GM12865 (cell line): Measurements from ENCODE around the gene DTNBP1.

Source experiments
- DNase-seq: peaks from one replicate; pipeline ENCODE4 v3.0.0; 2010; ENCODE audit warnings: low read depth
- H3K4me3 ChIP-seq: 2 replicates; pipeline ENCODE4 v1.5.1; 2011; ENCODE audit warnings: mild to moderate bottlenecking, low read depth, low read length, control low read depth
- CTCF ChIP-seq: IDR thresholded peaks from 2 replicates; pipeline ENCODE4 v1.5.1; 2011; ENCODE audit warnings: low read length, control low read depth, low read depth, inconsistent platforms; ENCODE audit not compliant: insufficient read depth; ENCODE audit errors: missing control alignments

The DTNBP1 gene

GRCh38 chr6:15569035-15569995, 93.5 kb downstream of the DTNBP1 start:
- no peak for TF ChIP-seq CTCF
- no peak for DNase-seq
- no peak overlapping the region for H3K4me3 ChIP-seq

GRCh38 chr6:15562977-15563376, 99.9 kb downstream of the DTNBP1 start:
- no peak for TF ChIP-seq CTCF
- no peak overlapping the region for H3K4me3 ChIP-seq
- no peak for DNase-seq

GRCh38 chr6:15561447-15562199, 101.2 kb downstream of the DTNBP1 start:
- DNase-seq = no peak
- TF ChIP-seq CTCF = no peak
- H3K4me3 ChIP-seq = no peak overlapping the region

GRCh38 chr6:15560713-15561112, 102.1 kb downstream of the DTNBP1 start:
- H3K4me3 ChIP-seq = no peak overlapping the region
- no peak for TF ChIP-seq CTCF
- DNase-seq = no peak

- H3K4me3 ChIP-seq = no peak overlapping the region
- no peak for TF ChIP-seq CTCF
- no peak for DNase-seq
Observed at GRCh38 chr6:15557174-15557573, 105.7 kb downstream of the DTNBP1 start.

- TF ChIP-seq CTCF = no peak
- no peak overlapping the region for H3K4me3 ChIP-seq
- no peak for DNase-seq
Observed at GRCh38 chr6:15556711-15557110, 106.1 kb downstream of the DTNBP1 start.
